Endothelial cell of umbilical vein (primary cell): ENCODE measurements around the gene SYNPO2. TPM values are rescaled to one million over a fixed set of nuclear protein-coding genes. Genes with fewer than 3 reads are reported as not detected.
A peak's percentile ranks its signal among the peaks of the same experiment; 100 is the strongest.

Experiments used
- BruUV-seq: library from RNA; stranded (reverse); fragments of 400-500 nt; replicated peaks from 2 replicates; lab custom pipeline; 2021; lab: Mats Ljungman, UMichigan
- CTCF ChIA-PET: fragments of 300-600, 350-600 bp; sonication (Branson Sonifier 250); formaldehyde crosslinking; loops from one replicate; lab custom pipeline; 2021; ENCODE audit warnings: antibody characterized with exemption, inconsistent platforms; lab: Charles Lee
- POLR2A ChIA-PET: fragments of 300-600, 350-600 bp; sonication (Branson Sonifier 250); formaldehyde crosslinking; loops from one replicate; lab custom pipeline; 2021; ENCODE audit warnings: antibody characterized with exemption, inconsistent platforms; lab: Charles Lee
- DNase-seq: peaks from one replicate; pipeline ENCODE4 v3.0.0-alpha.2; 2011; ENCODE audit warnings: low read depth, low spot score
- FAIRE-seq: peaks from 2 replicates; lab custom pipeline; 2011; peaks lifted over from hg19 to GRCh38; lab: Jason Lieb, UNC
- H2AFZ ChIP-seq: 2 replicates; pipeline ENCODE4 v1.6.0; 2012; ENCODE audit warnings: low read depth, low read length, control low read depth, inconsistent platforms
- H3K27ac ChIP-seq: 2 replicates; pipeline ENCODE4 v1.5.1; 2011; ENCODE audit warnings: low read depth, mild to moderate bottlenecking, control low read depth, low read length, moderate library complexity; ENCODE audit not compliant: insufficient read depth
- H3K27me3 ChIP-seq, 2 experiments: 2 replicates each; pipeline versions ENCODE4 v1.6.0 to v1.6.1; 2011; ENCODE audit warnings: low read length in 2 of 2, mixed read lengths in 1 of 2; ENCODE audit not compliant: control insufficient read depth in 2 of 2, insufficient read depth in 2 of 2
- H3K36me3 ChIP-seq, 2 experiments: 2 replicates in 1 of 2; 3 replicates in 1 of 2; pipeline ENCODE4 v1.5.1; 2011; ENCODE audit warnings: low read length in 2 of 2, mild to moderate bottlenecking in 1 of 2, moderate library complexity in 1 of 2; ENCODE audit not compliant: control insufficient read depth in 2 of 2, insufficient read depth in 2 of 2; ENCODE audit errors: extremely low read depth in 1 of 2
- H3K4me1 ChIP-seq: 3 replicates; pipeline ENCODE4 v1.5.1; 2011; ENCODE audit warnings: mild to moderate bottlenecking, low read length; ENCODE audit not compliant: control insufficient read depth, insufficient read depth; ENCODE audit errors: extremely low read depth
- H3K4me2 ChIP-seq: 2 replicates; pipeline ENCODE4 v1.6.1; 2011; ENCODE audit warnings: low read length, control low read depth, mixed read lengths; ENCODE audit not compliant: insufficient read depth
- H3K4me3 ChIP-seq, 3 experiments: fragments of 200-600 bp in 1 of 3; sonication (generic), shearing (Covaris generic) in 1 of 3; replicated peaks in 1 of 3; 2 replicates each; pipeline ENCODE4 v1.5.1; 2011 to 2016; ENCODE audit warnings: control low read depth in 3 of 3, low read length in 3 of 3, mild to moderate bottlenecking in 2 of 3, inconsistent platforms in 1 of 3, low read depth in 1 of 3, moderate library complexity in 1 of 3; ENCODE audit not compliant: insufficient read depth in 1 of 3
- H3K79me2 ChIP-seq: 2 replicates; pipeline ENCODE4 v1.6.0; 2012; ENCODE audit warnings: low read length, inconsistent platforms; ENCODE audit not compliant: control insufficient read depth, insufficient read depth
- H3K9ac ChIP-seq: replicated peaks from 2 replicates; pipeline ENCODE3; 2011; ENCODE audit warnings: low read length, control low read depth; ENCODE audit not compliant: insufficient read depth; ENCODE audit errors: extremely low read depth
- H3K9me1 ChIP-seq: replicated peaks from 3 replicates; pipeline ENCODE4 v1.6.0; 2011; ENCODE audit warnings: mild to moderate bottlenecking, low read length; ENCODE audit not compliant: control insufficient read depth, insufficient read depth; ENCODE audit errors: extremely low read depth
- H3K9me3 ChIP-seq: replicated peaks from 2 replicates; pipeline ENCODE4 v1.5.1; 2012; ENCODE audit warnings: low read length, inconsistent platforms; ENCODE audit not compliant: control insufficient read depth, insufficient read depth
- H4K20me1 ChIP-seq: replicated peaks from 2 replicates; pipeline ENCODE3; 2011; ENCODE audit warnings: mild to moderate bottlenecking, low read length; ENCODE audit not compliant: control insufficient read depth, insufficient read depth; ENCODE audit errors: extremely low read depth
- CTCF ChIP-seq, 2 donors: IDR thresholded peaks; 1 replicate in 1 of 2; 2 replicates in 1 of 2; pipeline ENCODE4 v1.5.1; 2011; ENCODE audit warnings: low read length in 2 of 2, mild to moderate bottlenecking in 2 of 2, moderate library complexity in 2 of 2, control low read depth in 1 of 2, inconsistent platforms in 1 of 2, low read depth in 1 of 2; ENCODE audit not compliant: insufficient read depth in 1 of 2; ENCODE audit errors: extremely low read depth in 1 of 2
- EZH2 ChIP-seq: IDR thresholded peaks from 2 replicates; pipeline ENCODE4 v1.6.1; 2012; ENCODE audit warnings: borderline replicate concordance, low read depth, mild to moderate bottlenecking, moderate library complexity, low read length, inconsistent platforms; ENCODE audit not compliant: severe bottlenecking
- FOS ChIP-seq: IDR thresholded peaks from 2 replicates; pipeline ENCODE4 v1.6.1; 2011; ENCODE audit warnings: mild to moderate bottlenecking, low read length, moderate library complexity, borderline replicate concordance; ENCODE audit not compliant: insufficient read depth
- GATA2 ChIP-seq: IDR thresholded peaks from 2 replicates; pipeline ENCODE4 v1.7.0; 2011; ENCODE audit warnings: low read depth, mild to moderate bottlenecking, moderate library complexity, mixed read lengths, low read length; ENCODE audit not compliant: insufficient read length, insufficient read depth
- JUN ChIP-seq: IDR thresholded peaks from 2 replicates; pipeline ENCODE4 v1.6.1; 2011; ENCODE audit warnings: borderline replicate concordance, low read depth; ENCODE audit not compliant: insufficient read length, insufficient read depth
- MAX ChIP-seq: IDR thresholded peaks from 2 replicates; pipeline ENCODE4 v1.6.1; 2011; ENCODE audit not compliant: insufficient read depth, insufficient read length
- MYC ChIP-seq: IDR thresholded peaks from one replicate; pipeline ENCODE4 v1.6.1; 2011; ENCODE audit warnings: mild to moderate bottlenecking, low read depth, low read length
- POLR2A ChIP-seq: IDR thresholded peaks from 2 replicates; pipeline ENCODE4 v1.6.1; 2012; ENCODE audit warnings: low read depth, mild to moderate bottlenecking, control low read depth, low read length
- POLR2AphosphoS5 ChIP-seq: IDR thresholded peaks from 2 replicates; pipeline ENCODE4 v1.6.1; 2012; ENCODE audit warnings: low read depth, mild to moderate bottlenecking, control low read depth, low read length, moderate library complexity; ENCODE audit not compliant: insufficient read depth
- dilution Hi-C: fragments of 300-500 bp; cut with MboI; formaldehyde crosslinking; loops from one replicate; pipeline ENCODE4 v1.15.0; 2019; ENCODE audit warnings: low sequenced_read_pairs; ENCODE audit not compliant: extremely low pct_ligation_motif_present
- intact Hi-C: fragments of 100-400 bp; cut with micrococcal nuclease; formaldehyde crosslinking; loops from one replicate; pipeline ENCODE4 v1.10.0; 2022
- polyA plus RNA-seq, 4 experiments: library from polyadenylated mRNA; depleted of rRNA in 3 of 4; stranded (reverse) in 3 of 4; unstranded in 1 of 4; fragments of >200 nt; gene quantifications; 2 replicates each; pipeline versions ENCODE4 v1.2.1 to v1.2.3, GENCODE V29; 2011 to 2012; ENCODE audit warnings: missing spikeins in 1 of 4
- total RNA-seq: library from RNA; stranded (reverse); gene quantifications from 2 replicates; pipeline ENCODE4 v1.2.3, GENCODE V29; 2021

SYNPO2 gene
- total and polyA plus RNA-seq, 2 donors (not counting 3 experiments of a cell fraction or from before 2014, with no cell fraction given) = 0.06 to 0.13 TPM

- H3K27ac ChIP-seq = no peak overlapping the region
- ChIA-PET CTCF (interaction anchor here (0.7 to 3.9 kb wide), 11 partner anchors 12 to 258 kb away, joined by 3 to 23 read pairs (median 4); partner anchors contain the start of gene USP53), POLR2A (no interaction called here)
- no peaks in the 10 kb centered on the region for H3K79me2 ChIP-seq
- no peaks in the 10 kb centered on the region for H3K27me3 ChIP-seq
- no peaks in the 10 kb centered on the region for H3K9me3 ChIP-seq
- H3K9ac ChIP-seq = peak overlapping the region; percentile 28
- H3K4me2 ChIP-seq = peak overlapping the region; percentile 65
- no peak overlapping the region for H3K4me3 ChIP-seq
- peak; percentile 24 for FAIRE-seq
- no peaks in the 10 kb centered on the region for H4K20me1 ChIP-seq
- DNase-seq = peak; percentile 86
- no TSS peak for BruUV-seq
- intact Hi-C loops (loop anchor here (1.0 to 5.0 kb wide), 6 partner anchors 61 to 410 kb away; a partner anchor contains a TSS), dilution Hi-C loops (no loop called here)
- H2AFZ ChIP-seq = peak overlapping the region; percentile 77
- no peaks in the 10 kb centered on the region for H3K9me1 ChIP-seq
- no peaks in the 10 kb centered on the region for H3K36me3 ChIP-seq
- TF ChIP-seq EZH2 = no peak
- TF ChIP-seq CTCF (IDR thresholded peaks at IDR 0.05; ENCODE audit: extremely low read depth in 1 of 2, insufficient read depth in 1 of 2, low read depth in 1 of 2, low read length in 2 of 2) = peak; percentile 50
- H3K4me1 ChIP-seq = peaks cover 15% of the 10 kb centered on the region
Observed at GRCh38 chr4:119041951-119042560, 153.4 kb downstream of the SYNPO2 start.

GRCh38 chr4:119046263-119046662 is 157.6 kb downstream of the SYNPO2 start:
- Histone ChIP-seq H3K9me3 (no peaks in the 10 kb centered on the region), H3K4me2 (no peak overlapping the region), H2AFZ (peak overlapping the region; percentile 12), H3K9ac (no peak overlapping the region), H3K79me2 (no peaks in the 10 kb centered on the region), H3K27ac (no peak overlapping the region), H3K4me1 (peaks cover 15% of the 10 kb centered on the region), H3K4me3 (no peak overlapping the region), H4K20me1 (no peaks in the 10 kb centered on the region), H3K36me3 (no peaks in the 10 kb centered on the region), H3K27me3 (no peaks in the 10 kb centered on the region), H3K9me1 (no peaks in the 10 kb centered on the region)
- intact Hi-C loops (no loop called here), dilution Hi-C loops (no loop called here)
- TF ChIP-seq MYC = no peak
- TF ChIP-seq FOS = no peak
- no peak for TF ChIP-seq EZH2
- no peak for TF ChIP-seq POLR2AphosphoS5
- no peak for TF ChIP-seq POLR2A
- no peak for TF ChIP-seq GATA2
- TF ChIP-seq CTCF (IDR thresholded peaks at IDR 0.05; ENCODE audit: extremely low read depth in 1 of 2, insufficient read depth in 1 of 2, low read depth in 1 of 2, low read length in 2 of 2) = no peak
- TF ChIP-seq JUN = no peak
- no peak for TF ChIP-seq MAX
- DNase-seq (peak; percentile 70), FAIRE-seq (no peak)
- ChIA-PET CTCF (interaction anchor here (1.0 to 2.4 kb wide), 5 partner anchors 37 to 1010 kb away, joined by 3 to 8 read pairs (median 3); no protein-coding TSS in a partner anchor), POLR2A (no interaction called here)
- BruUV-seq = no TSS peak
